ENCODE data around the gene GABRB3. TPM values are rescaled to one million over a fixed set of nuclear protein-coding genes. Genes with fewer than 3 reads are reported as not detected.

The GABRB3 gene
- total and polyA plus RNA-seq, 2 of the 8 experiments (the other 6 are each of a cell fraction or from before 2014, with no cell fraction given) = 98.8 to 163 TPM

- no peak overlapping the region for H3K56ac ChIP-seq (replicated peaks; ENCODE audit: insufficient read length, low read depth, low read length)
- peaks cover 9 to 12% of the 10 kb centered on the region in 2 experiments; a peak in 2 of 4 replicates for H3K9me3 ChIP-seq (ENCODE audit: insufficient read depth in 2 of 2, low read depth in 1 of 2, low read length in 1 of 2)
- no peak overlapping the region for H3K9ac ChIP-seq (replicated peaks in 1 of 4; ENCODE audit: extremely low read depth in 1 of 4, low read depth in 3 of 4, low read length in 3 of 4)
- no peak overlapping the region for H2BK15ac ChIP-seq (ENCODE audit: low read length)
- peaks cover 4% of the 10 kb centered on the region; the same call in 1 of the 2 replicates for H3K23me2 ChIP-seq (ENCODE audit: low read depth, low read length)
- H3K14ac ChIP-seq (ENCODE audit: insufficient read length) = no peak overlapping the region
- H3K23ac ChIP-seq (ENCODE audit: insufficient read length) = no peak overlapping the region
- H3K27me3 ChIP-seq (replicated peaks in 1 of 4; ENCODE audit: control insufficient read depth in 3 of 4, extremely low read depth in 1 of 4, insufficient read depth in 3 of 4, low read length in 3 of 4) = no peaks in the 10 kb centered on the region
- peaks cover 5 to 11% (median 11%) of the 10 kb centered on the region in 4 experiments for H3K4me1 ChIP-seq (replicated peaks in 1 of 4; ENCODE audit: control insufficient read depth in 3 of 4, insufficient read depth in 4 of 4, low read length in 3 of 4)
- no peak overlapping the region for H4K91ac ChIP-seq (replicated peaks; ENCODE audit: insufficient read length, low read length)
- H3K79me1 ChIP-seq (ENCODE audit: low read depth, low read length) = peaks cover 17% of the 10 kb centered on the region
- peaks cover 6 to 99% of the 10 kb centered on the region in 2 experiments for H3K79me2 ChIP-seq (ENCODE audit: control insufficient read depth in 1 of 2, insufficient read depth in 2 of 2, low read length in 2 of 2)
- ChIA-PET POLR2A (ENCODE audit: partially characterized antibody) (interaction anchor here (0.9 to 1.8 kb wide), 5 partner anchors 9 to 31 kb away, joined by 3 to 5 read pairs (median 3); no protein-coding TSS in a partner anchor), CTCF (ENCODE audit: partially characterized antibody) (interaction anchor here (0.7 to 1.8 kb wide), 11 partner anchors 12 to 383 kb away, joined by 3 to 4 read pairs (median 3); partner anchors contain the start of gene GABRA5)
- H2BK5ac ChIP-seq (ENCODE audit: low read depth, low read length) = peak overlapping the region; percentile 87
- no peak overlapping the region; the same call in 1 of the 2 replicates for H2BK20ac ChIP-seq (ENCODE audit: low read length)
- H3K36me3 ChIP-seq (ENCODE audit: control insufficient read depth in 2 of 4, insufficient read depth in 4 of 4, low read length in 3 of 4) = peaks cover 0 to 11% (median 1%) of the 10 kb centered on the region in 4 experiments; a peak in 4 of 8 replicates
- no peak overlapping the region for H3K4me3 ChIP-seq (ENCODE audit: extremely low read depth in 1 of 4, insufficient read depth in 2 of 4, low read depth in 3 of 4, low read length in 4 of 4)
- H2BK120ac ChIP-seq (replicated peaks; ENCODE audit: low read depth, low read length) = no peak overlapping the region
- peaks cover 2 to 15% of the 10 kb centered on the region in 2 experiments for H4K20me1 ChIP-seq (replicated peaks in 1 of 2; ENCODE audit: control insufficient read depth in 1 of 2, insufficient read depth in 2 of 2, low read length in 2 of 2)
- no peak overlapping the region for H3K4me2 ChIP-seq (ENCODE audit: insufficient read depth in 1 of 2, low read depth in 2 of 2, low read length in 2 of 2)
- no peak overlapping the region for H2AK5ac ChIP-seq (ENCODE audit: low read depth, low read length)
- H2AFZ ChIP-seq (ENCODE audit: low read length) = no peak overlapping the region
- no peak overlapping the region for H4K8ac ChIP-seq (ENCODE audit: extremely low read depth, insufficient read depth, low read length)
- no peak for DNase-seq (ENCODE audit: low read depth in 1 of 2, low spot score in 2 of 2)
- H3K27ac ChIP-seq (ENCODE audit: low read depth, low read length) = no peak overlapping the region
- no peak overlapping the region for H4K5ac ChIP-seq (ENCODE audit: insufficient read length, low read depth, low read length)
- WGBS, 2 experiments (ENCODE audit: extremely low coverage in 1 of 2, insufficient coverage in 1 of 2, insufficient read length in 1 of 2, insufficient replicate concordance in 2 of 2, low coverage in 1 of 2, low lambda C conversion rate in 2 of 2, missing lambda C conversion rate in 1 of 2) = 70% methylated on average over 11 of the region's 11 CpGs; no CpG with 5 or more reads in 1 of the 2 experiments
- H2BK12ac ChIP-seq (ENCODE audit: low read depth, low read length) = peak overlapping the region; percentile 29; the same call in 1 of the 2 replicates
- FAIRE-seq = peak; percentile 70
- no peak overlapping the region for H3K4ac ChIP-seq (replicated peaks; ENCODE audit: insufficient read length, low read depth, low read length)
- peak overlapping the region; percentile 89; the same call in 1 of the 2 replicates for H3K18ac ChIP-seq (ENCODE audit: extremely low read depth, low read length)
- TF ChIP-seq CEBPB (IDR thresholded peaks at IDR 0.05; ENCODE audit: low read depth, low read length) (no peak), TEAD4 (IDR thresholded peaks at IDR 0.05; ENCODE audit: low read depth, low read length) (0 out of 2 replicates have a peak, but pooled peaks have one; percentile 26), RAD21 (IDR thresholded peaks at IDR 0.05 in 1 of 2, conservative IDR thresholded peaks at IDR 0.05 in 1 of 2; ENCODE audit: low read depth in 2 of 2, low read length in 2 of 2) (peak in 1 of 2 experiments; percentile 13; a peak in 1 of 4 replicates), RBBP5 (IDR thresholded peaks at IDR 0.05; ENCODE audit: borderline replicate concordance, low read depth, low read length) (no peak), EZH2 (IDR thresholded peaks at IDR 0.05; ENCODE audit: low read depth, low read length, severe bottlenecking) (no peak)
- TF ChIP-seq, protein P1, sequence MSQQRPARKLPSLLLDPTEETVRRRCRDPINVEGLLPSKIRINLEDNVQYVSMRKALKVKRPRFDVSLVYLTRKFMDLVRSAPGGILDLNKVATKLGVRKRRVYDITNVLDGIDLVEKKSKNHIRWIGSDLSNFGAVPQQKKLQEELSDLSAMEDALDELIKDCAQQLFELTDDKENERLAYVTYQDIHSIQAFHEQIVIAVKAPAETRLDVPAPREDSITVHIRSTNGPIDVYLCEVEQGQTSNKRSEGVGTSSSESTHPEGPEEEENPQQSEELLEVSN (IDR thresholded peaks at IDR 0.05) = no peak
- TF ChIP-seq, protein P2, sequence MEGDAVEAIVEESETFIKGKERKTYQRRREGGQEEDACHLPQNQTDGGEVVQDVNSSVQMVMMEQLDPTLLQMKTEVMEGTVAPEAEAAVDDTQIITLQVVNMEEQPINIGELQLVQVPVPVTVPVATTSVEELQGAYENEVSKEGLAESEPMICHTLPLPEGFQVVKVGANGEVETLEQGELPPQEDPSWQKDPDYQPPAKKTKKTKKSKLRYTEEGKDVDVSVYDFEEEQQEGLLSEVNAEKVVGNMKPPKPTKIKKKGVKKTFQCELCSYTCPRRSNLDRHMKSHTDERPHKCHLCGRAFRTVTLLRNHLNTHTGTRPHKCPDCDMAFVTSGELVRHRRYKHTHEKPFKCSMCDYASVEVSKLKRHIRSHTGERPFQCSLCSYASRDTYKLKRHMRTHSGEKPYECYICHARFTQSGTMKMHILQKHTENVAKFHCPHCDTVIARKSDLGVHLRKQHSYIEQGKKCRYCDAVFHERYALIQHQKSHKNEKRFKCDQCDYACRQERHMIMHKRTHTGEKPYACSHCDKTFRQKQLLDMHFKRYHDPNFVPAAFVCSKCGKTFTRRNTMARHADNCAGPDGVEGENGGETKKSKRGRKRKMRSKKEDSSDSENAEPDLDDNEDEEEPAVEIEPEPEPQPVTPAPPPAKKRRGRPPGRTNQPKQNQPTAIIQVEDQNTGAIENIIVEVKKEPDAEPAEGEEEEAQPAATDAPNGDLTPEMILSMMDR (IDR thresholded peaks at IDR 0.05; ENCODE audit: control extremely low read depth in 1 of 3, insufficient read depth in 1 of 3, low read depth in 1 of 3, low read length in 3 of 3) = peak in 1 of 3 experiments; percentile 9; a peak in 1 of 4 replicates
Observed at GRCh38 chr15:26736502-26737248, 36.2 kb downstream of the GABRB3 start.

Data from H1 (cell line).